ENCODE measurements around the gene MCC.

- TF ChIP-seq, protein P1, sequence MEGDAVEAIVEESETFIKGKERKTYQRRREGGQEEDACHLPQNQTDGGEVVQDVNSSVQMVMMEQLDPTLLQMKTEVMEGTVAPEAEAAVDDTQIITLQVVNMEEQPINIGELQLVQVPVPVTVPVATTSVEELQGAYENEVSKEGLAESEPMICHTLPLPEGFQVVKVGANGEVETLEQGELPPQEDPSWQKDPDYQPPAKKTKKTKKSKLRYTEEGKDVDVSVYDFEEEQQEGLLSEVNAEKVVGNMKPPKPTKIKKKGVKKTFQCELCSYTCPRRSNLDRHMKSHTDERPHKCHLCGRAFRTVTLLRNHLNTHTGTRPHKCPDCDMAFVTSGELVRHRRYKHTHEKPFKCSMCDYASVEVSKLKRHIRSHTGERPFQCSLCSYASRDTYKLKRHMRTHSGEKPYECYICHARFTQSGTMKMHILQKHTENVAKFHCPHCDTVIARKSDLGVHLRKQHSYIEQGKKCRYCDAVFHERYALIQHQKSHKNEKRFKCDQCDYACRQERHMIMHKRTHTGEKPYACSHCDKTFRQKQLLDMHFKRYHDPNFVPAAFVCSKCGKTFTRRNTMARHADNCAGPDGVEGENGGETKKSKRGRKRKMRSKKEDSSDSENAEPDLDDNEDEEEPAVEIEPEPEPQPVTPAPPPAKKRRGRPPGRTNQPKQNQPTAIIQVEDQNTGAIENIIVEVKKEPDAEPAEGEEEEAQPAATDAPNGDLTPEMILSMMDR (IDR thresholded peaks at IDR 0.05), result no peak
- no peak for TF ChIP-seq POLR2AphosphoS5 (IDR thresholded peaks at IDR 0.05)
- TF ChIP-seq EP300 (IDR thresholded peaks at IDR 0.05), result no peak
- no peak for TF ChIP-seq POLR2A (IDR thresholded peaks at IDR 0.05; ENCODE audit: low read depth)
Measured at GRCh38 chr5:113387844-113388243, 100.4 kb downstream of the MCC start.
